A549 (cell line): ENCODE results near the gene RBCK1.

ENCODE experiments used
- CHD2 ChIP-seq: fragments of 150-350 bp; IDR thresholded peaks from 2 replicates; pipeline ENCODE4 v1.6.1; 2014; ENCODE audit warnings: low read length; ENCODE audit not compliant: partially characterized antibody
- CTCF ChIP-seq: fragments of >200 bp; sonication (Bioruptor Twin); formaldehyde crosslinking; IDR thresholded peaks from 3 replicates; pipeline ENCODE4 v1.5.1; 2016
- EP300 ChIP-seq, 2 experiments: fragments of >200 bp; sonication (Bioruptor Twin); formaldehyde crosslinking; IDR thresholded peaks; 2 replicates in 1 of 2; 3 replicates in 1 of 2; pipeline ENCODE4 v1.6.1; 2016 to 2017
- HOXB5 ChIP-seq: fragments of 250-450 bp; sonication (Bioruptor Pico); IDR thresholded peaks from 2 replicates; pipeline ENCODE4 v1.5.0; 2020; ENCODE audit warnings: mild to moderate bottlenecking, moderate library complexity
- POLR2A ChIP-seq: IDR thresholded peaks from 2 replicates; pipeline ENCODE4 v1.6.1; 2012; ENCODE audit warnings: mild to moderate bottlenecking, low read length
- RAD21 ChIP-seq, 2 experiments: fragments of >200 bp in 1 of 2; sonication (Bioruptor Twin) in 1 of 2; formaldehyde crosslinking in 1 of 2; IDR thresholded peaks in 1 of 2; conservative IDR thresholded peaks in 1 of 2; 2 replicates in 1 of 2; 3 replicates in 1 of 2; pipeline ENCODE4 v1.6.1; 2012 to 2018; ENCODE audit warnings: inconsistent platforms in 1 of 2
- RFX5 ChIP-seq: fragments of 450-650 bp; IDR thresholded peaks from 2 replicates; pipeline ENCODE4 v1.7.1; 2014; ENCODE audit warnings: antibody characterized with exemption, mild to moderate bottlenecking, moderate library complexity
- RNF2 ChIP-seq: fragments of 200-600 bp; sonication (generic); IDR thresholded peaks from 2 replicates; pipeline ENCODE4 v1.6.1; 2016; ENCODE audit warnings: low read depth, mild to moderate bottlenecking, antibody characterized with exemption, moderate library complexity, borderline replicate concordance
- SREBF2 ChIP-seq: fragments of 450-650 bp; IDR thresholded peaks from 2 replicates; pipeline ENCODE4 v1.6.1; 2014; ENCODE audit warnings: mild to moderate bottlenecking, moderate library complexity
- TF ChIP-seq, protein P1 (sequence below): fragments of >200 bp; sonication (Bioruptor Twin); formaldehyde crosslinking; IDR thresholded peaks from 3 replicates; pipeline ENCODE4 v1.6.1; 2016
- TF ChIP-seq, protein P2 (sequence below): IDR thresholded peaks from 2 replicates; pipeline ENCODE4 v1.6.1; 2012

GRCh38 chr20:431012-431904, 23.2 kb downstream of the RBCK1 start:
- peak; percentile 95 to 98 for TF ChIP-seq RAD21 (conservative IDR thresholded peaks at IDR 0.05 in 1 of 2, IDR thresholded peaks at IDR 0.05 in 1 of 2)
- TF ChIP-seq, protein P1, sequence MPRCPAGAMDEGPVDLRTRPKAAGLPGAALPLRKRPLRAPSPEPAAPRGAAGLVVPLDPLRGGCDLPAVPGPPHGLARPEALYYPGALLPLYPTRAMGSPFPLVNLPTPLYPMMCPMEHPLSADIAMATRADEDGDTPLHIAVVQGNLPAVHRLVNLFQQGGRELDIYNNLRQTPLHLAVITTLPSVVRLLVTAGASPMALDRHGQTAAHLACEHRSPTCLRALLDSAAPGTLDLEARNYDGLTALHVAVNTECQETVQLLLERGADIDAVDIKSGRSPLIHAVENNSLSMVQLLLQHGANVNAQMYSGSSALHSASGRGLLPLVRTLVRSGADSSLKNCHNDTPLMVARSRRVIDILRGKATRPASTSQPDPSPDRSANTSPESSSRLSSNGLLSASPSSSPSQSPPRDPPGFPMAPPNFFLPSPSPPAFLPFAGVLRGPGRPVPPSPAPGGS = no peak
- peak; percentile 99 for TF ChIP-seq CTCF
- no peak for TF ChIP-seq EP300 (IDR thresholded peaks at IDR 0.05)
- no peak for TF ChIP-seq RFX5
- TF ChIP-seq, protein P2, sequence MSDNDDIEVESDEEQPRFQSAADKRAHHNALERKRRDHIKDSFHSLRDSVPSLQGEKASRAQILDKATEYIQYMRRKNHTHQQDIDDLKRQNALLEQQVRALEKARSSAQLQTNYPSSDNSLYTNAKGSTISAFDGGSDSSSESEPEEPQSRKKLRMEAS = peak; percentile 81
- TF ChIP-seq CHD2 = no peak
- TF ChIP-seq RNF2 = no peak
- TF ChIP-seq POLR2A = no peak
- TF ChIP-seq SREBF2 = no peak
- TF ChIP-seq HOXB5 = no peak
